Eye (tissue), 1 donor: ENCODE results near the gene RTL5.
A peak's percentile ranks its signal among the peaks of the same experiment; 100 is the strongest.
"Not testable (repeated sequence)": the region's sequence is repeated elsewhere in the genome, so short reads cannot be mapped to it uniquely, and the experiment has no call there.

Experiments used
- DNase-seq: peaks from one replicate; pipeline ENCODE4 v3.0.0-alpha.2; 2015

RTL5 gene

GRCh38 chrX:72131317-72132294 lies at the start of gene RTL5:
Gene RTL5, minus strand, starts transcription at chrX:72131915.
- DNase-seq = peak; percentile 94

DNA sequence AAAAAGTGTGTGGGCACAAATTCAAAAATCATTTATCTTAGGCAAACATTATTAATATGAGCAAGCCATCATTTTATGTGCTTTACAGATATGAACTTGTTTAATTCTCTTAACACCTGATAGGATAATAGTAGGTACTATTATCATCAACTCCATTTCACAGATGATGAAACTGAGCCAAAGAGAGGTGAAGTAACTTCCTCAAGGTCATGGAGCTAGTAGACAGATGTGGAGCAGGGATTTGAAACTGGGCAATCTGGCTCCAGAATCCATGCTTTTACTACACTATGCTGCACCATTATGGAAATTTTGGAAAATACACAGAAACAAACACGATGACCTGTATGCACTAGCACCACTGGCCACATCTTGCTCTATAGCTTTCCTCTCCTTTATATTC lies 48.8 kb upstream of the RTL5 start:
- no peak for DNase-seq

DNA sequence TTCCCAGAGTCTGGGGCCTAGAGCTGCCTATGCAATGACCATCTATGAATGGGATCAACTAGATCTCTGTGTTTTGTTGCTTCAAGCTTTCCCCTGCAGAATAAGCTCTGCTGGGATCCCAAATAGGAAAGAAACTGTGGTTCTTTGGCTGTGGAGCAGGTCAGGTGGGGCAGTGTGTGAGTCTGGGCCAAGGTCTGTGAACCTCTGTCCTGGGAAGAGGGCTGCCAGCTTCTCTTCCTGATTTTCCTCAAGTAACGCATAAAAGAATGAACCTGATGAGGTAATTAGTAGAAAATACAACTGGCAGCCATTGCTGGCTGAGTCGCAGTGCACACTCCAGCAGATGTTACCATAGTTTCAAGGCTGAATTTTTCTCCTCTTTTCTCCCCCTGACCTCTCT lies 45.3 kb upstream of the RTL5 start:
- DNase-seq = no peak

DNA sequence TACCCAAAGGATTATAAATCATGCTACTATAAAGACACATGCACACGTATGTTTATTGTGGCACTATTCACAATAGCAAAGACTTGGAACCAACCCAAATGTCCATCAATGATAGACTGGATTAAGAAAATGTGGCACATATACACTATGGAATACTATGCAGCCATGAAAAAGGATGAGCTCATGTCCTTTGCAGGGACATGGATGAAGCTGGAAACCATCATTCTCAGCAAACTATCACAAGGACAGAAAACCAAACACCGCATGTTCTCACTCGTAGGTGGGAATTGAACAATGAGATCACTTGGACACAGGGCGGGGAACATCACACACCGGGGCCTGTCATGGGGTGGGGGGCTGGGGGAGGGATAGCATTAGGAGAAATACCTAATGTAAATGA lies 44.6 kb upstream of the RTL5 start:
- not testable (repeated sequence) for DNase-seq

- no peak for DNase-seq
These were observed 37.5 kb upstream of the RTL5 start for GRCh38 chrX:72169008-72169728.

- no peak for DNase-seq
These were observed 33.8 kb upstream of the RTL5 start for GRCh38 chrX:72165551-72165950.

DNA sequence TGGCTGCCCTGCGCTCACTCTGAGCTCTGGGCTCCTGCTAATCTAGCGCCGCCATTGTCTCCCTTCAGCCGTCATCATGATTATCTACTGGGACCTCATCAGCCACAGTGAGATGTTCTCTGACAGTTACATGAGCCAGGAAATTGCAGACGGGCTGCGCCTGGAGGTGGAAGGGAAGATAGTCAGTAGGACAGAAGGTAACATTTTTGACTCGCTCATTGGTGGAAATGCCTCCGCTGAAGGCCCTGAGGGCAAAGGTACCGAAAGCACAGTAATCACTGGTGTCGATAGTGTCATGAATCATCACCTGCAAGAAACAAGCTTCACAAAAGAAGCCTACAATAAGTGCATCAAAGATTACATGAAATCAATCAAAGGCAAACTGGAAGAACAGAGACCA lies 28.1 kb upstream of the RTL5 start:
- no peak for DNase-seq

- no peak for DNase-seq
These were observed 27.1 kb upstream of the RTL5 start for GRCh38 chrX:72158773-72159172.

- no peak for DNase-seq
These were observed 14.8 kb upstream of the RTL5 start for GRCh38 chrX:72146527-72146926.

DNA sequence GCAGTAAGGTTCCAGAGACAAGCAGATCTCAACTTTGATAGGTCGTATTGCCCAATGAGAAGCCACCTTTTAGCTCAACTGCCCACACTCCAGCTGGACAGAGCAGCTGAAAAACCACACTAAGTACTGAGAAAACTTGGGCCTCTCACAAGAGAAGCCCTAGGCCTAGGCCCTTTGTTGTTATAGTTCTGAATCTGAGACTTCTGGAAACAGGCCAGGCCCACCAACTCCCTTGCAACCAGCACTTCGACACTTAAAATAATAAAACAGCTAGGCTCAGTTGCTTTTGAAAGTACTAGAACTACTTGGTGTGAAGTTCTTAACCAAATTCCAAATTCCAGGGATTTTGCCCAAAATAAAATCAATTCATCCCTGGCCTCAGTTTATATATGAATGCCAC lies 13.5 kb upstream of the RTL5 start:
- DNase-seq = no peak

- no peak for DNase-seq
These were observed 11.8 kb upstream of the RTL5 start for GRCh38 chrX:72143609-72143907.

GRCh38 chrX:72142794-72143608 lies 11.3 kb upstream of the RTL5 start:
- no peak for DNase-seq

GRCh38 chrX:72142094-72142793 lies 10.5 kb upstream of the RTL5 start:
- DNase-seq = peak; percentile 92

DNA sequence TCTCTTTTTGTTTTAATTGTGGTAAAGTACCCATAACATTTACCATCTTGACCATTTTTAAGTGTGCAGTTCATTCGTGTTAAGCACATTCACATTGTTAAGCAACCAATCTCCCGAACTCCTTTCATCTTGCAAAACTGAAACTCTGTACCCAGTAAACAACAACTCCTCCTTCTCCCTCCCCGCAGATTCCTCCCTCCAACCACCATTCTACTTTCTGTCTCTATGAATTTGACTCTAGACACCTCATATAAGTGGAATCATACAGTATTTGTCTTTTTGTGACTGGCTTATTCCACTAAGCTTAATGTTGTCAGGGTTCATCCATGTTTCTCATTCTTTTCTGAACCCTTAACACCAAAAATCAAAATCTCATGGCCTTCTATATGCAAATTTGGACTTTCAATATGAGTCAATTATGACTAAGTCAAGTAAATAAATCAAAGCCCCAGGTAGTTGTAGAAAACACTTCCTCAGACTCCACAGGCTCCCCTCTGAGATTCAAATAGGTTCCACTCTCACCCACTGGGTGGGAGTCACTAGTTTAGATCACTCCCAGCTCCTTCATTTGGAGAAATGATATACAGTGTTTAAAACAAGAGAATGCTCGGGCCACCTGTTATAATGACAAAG lies 9.8 kb upstream of the RTL5 start:
- DNase-seq = no peak

DNA sequence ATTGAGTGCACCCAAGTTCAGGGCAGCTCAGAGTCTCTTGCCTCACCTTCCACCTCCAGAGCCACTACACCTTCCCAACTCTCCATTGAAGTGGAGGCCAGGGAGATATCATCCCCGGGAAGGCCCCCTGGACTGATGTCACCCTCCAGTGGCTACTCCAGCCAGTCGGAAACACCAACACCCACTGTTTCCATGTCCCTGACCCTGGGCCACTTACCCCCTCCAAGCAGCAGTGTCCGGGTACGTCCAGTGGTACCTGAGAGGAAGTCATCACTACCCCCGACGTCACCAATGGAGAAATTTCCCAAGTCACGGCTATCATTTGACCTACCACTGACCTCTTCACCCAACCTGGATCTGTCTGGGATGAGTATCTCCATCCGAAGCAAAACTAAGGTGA lies 7.8 kb upstream of the RTL5 start:
- no peak for DNase-seq

- no peak for DNase-seq
These were observed 6.3 kb upstream of the RTL5 start for GRCh38 chrX:72137846-72138495.

GRCh38 chrX:72133851-72134546 lies 2.3 kb upstream of the RTL5 start:
- no peak for DNase-seq

GRCh38 chrX:72132456-72132855 lies 741 bp upstream of the RTL5 start:
- DNase-seq = no peak

- DNase-seq = no peak
These were observed 909 bp downstream of the RTL5 start for GRCh38 chrX:72130762-72131250.

DNA sequence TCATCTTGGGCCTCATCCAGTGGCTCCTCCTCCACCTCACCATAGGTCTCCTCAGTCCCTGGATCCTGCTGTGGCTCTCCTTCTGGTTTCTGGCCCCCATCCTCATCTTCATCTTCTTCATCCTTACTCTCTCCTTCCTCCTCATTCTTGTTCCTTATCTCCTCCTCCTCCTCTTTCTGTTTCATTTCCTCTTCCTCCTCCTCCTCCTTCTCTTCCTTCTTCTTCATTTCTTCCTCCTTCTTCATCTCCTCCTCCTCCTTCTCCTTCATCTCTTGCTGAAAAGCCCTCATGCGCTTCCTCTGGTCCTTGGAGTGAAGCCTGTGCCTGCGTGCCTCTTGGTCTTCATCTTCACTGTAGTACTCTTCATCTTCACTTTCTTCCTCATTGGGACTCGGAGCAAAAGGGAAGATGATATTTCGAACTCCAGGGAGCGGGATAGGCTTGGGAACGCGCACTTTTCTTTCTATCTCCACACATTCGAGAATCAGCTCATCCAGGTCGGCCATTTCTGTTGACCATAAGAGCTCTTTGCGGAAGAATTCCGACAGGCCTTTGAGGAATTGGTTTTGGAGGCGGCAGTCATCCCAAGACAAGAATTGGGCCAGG lies 1.5 kb downstream of the RTL5 start:
- DNase-seq = no peak
